Thyroid gland (tissue), 4 donors: ENCODE measurements around the gene ROBO2.

ENCODE experiments used
- CTCF ChIP-seq, 6 experiments: fragments of 200-600 bp in 3 of 6; fragments of 450-650 bp in 3 of 6; sonication (generic) in 3 of 6; IDR thresholded peaks; one replicate each; pipeline ENCODE4 v1.5.1; 2016 to 2019; ENCODE audit warnings: antibody characterized with exemption in 6 of 6, mild to moderate bottlenecking in 2 of 6, inconsistent platforms in 1 of 6, moderate library complexity in 1 of 6
- POLR2A ChIP-seq, 2 donors: fragments of 450-650 bp; IDR thresholded peaks; one replicate each; pipeline ENCODE4 v1.6.1; 2017; ENCODE audit warnings: antibody characterized with exemption in 2 of 2, mild to moderate bottlenecking in 2 of 2, moderate library complexity in 1 of 2

- TF ChIP-seq CTCF (IDR thresholded peaks at IDR 0.05) (no peak), POLR2A (IDR thresholded peaks at IDR 0.05) (no peak)
Measured at GRCh38 chr3:77326586-77326985, 286.7 kb downstream of the ROBO2 start.
